Mesendoderm (in vitro differentiated cells): ENCODE results near the gene TBC1D1.

Source experiments
- DNase-seq: peaks from one replicate; pipeline ENCODE4 v3.0.0; 2013
- H2AK5ac ChIP-seq: 2 replicates; pipeline ENCODE4 v1.6.1; 2013; ENCODE audit warnings: low read length, inconsistent platforms
- H2BK120ac ChIP-seq: 2 replicates; pipeline ENCODE4 v1.6.1; 2013; ENCODE audit warnings: low read depth, mild to moderate bottlenecking, low read length, moderate library complexity, mixed read lengths
- H2BK15ac ChIP-seq: replicated peaks from 2 replicates; pipeline ENCODE4 v1.6.1; 2013; ENCODE audit warnings: low read depth, mild to moderate bottlenecking, moderate library complexity
- H2BK5ac ChIP-seq: 2 replicates; pipeline ENCODE4 v1.6.1; 2013; ENCODE audit warnings: low read length, inconsistent platforms
- H3K18ac ChIP-seq: 2 replicates; pipeline ENCODE4 v1.6.1; 2013; ENCODE audit warnings: mild to moderate bottlenecking, low read length, mixed read lengths
- H3K23ac ChIP-seq: one replicate; pipeline ENCODE4 v1.6.1; 2013; ENCODE audit warnings: low read length
- H3K27ac ChIP-seq: 2 replicates; pipeline ENCODE4 v1.5.1; 2013; ENCODE audit warnings: low read depth, mild to moderate bottlenecking, inconsistent platforms, low read length, moderate library complexity
- H3K27me3 ChIP-seq: 2 replicates; pipeline ENCODE4 v1.6.1; 2013; ENCODE audit warnings: low read length, control low read depth, mild to moderate bottlenecking, inconsistent platforms; ENCODE audit not compliant: insufficient read depth, poor library complexity
- H3K36me3 ChIP-seq: 2 replicates; pipeline ENCODE4 v1.6.1; 2013; ENCODE audit warnings: low read length, inconsistent platforms; ENCODE audit not compliant: control insufficient read depth, insufficient read depth
- H3K4ac ChIP-seq: one replicate; pipeline ENCODE4 v1.6.1; 2013; ENCODE audit warnings: low read depth, mild to moderate bottlenecking, low read length, moderate library complexity
- H3K4me1 ChIP-seq: 2 replicates; pipeline ENCODE4 v1.6.1; 2013; ENCODE audit warnings: low read depth, low read length, inconsistent platforms; ENCODE audit not compliant: control insufficient read depth
- H3K4me2 ChIP-seq: 2 replicates; pipeline ENCODE4 v1.6.1; 2013; ENCODE audit warnings: low read length
- H3K4me3 ChIP-seq: 2 replicates; pipeline ENCODE4 v1.5.1; 2013; ENCODE audit warnings: mild to moderate bottlenecking, low read length
- H3K56ac ChIP-seq: one replicate; pipeline ENCODE4 v1.6.1; 2013; ENCODE audit warnings: low read length
- H3K79me1 ChIP-seq: 2 replicates; pipeline ENCODE4 v1.6.1; 2013; ENCODE audit warnings: low read length, inconsistent platforms
- H3K79me2 ChIP-seq: 2 replicates; pipeline ENCODE4 v1.6.1; 2013; ENCODE audit warnings: mild to moderate bottlenecking, low read length; ENCODE audit not compliant: control insufficient read depth, insufficient read depth
- H3K9ac ChIP-seq: 2 replicates; pipeline ENCODE4 v1.6.1; 2013; ENCODE audit warnings: low read length, inconsistent platforms
- H4K5ac ChIP-seq: one replicate; pipeline ENCODE4 v1.6.1; 2013; ENCODE audit warnings: low read length
- H4K8ac ChIP-seq: one replicate; pipeline ENCODE4 v1.6.1; 2013; ENCODE audit warnings: low read depth, mild to moderate bottlenecking, control low read depth, low read length, moderate library complexity
- WGBS: extraction: QIAGEN DNeasy Blood & Tissue Kit; methylation state at CpG from one replicate; pipeline ENCODE4 v1.1.7; 2013; ENCODE audit warnings: low lambda C conversion rate, missing lambda C conversion rate; ENCODE audit not compliant: insufficient coverage; ENCODE audit errors: extremely low coverage; 5-methylcytosine and 5-hydroxymethylcytosine counted together

Gene TBC1D1

GRCh38 chr4:38113132-38113531 is 222.2 kb downstream of the TBC1D1 start:
- Histone ChIP-seq H3K9ac (no peak overlapping the region), H4K8ac (no peak overlapping the region), H3K27ac (no peak overlapping the region), H4K5ac (no peak overlapping the region), H3K4me1 (no peaks in the 10 kb centered on the region), H2BK120ac (no peak overlapping the region), H3K4me2 (no peak overlapping the region), H2BK15ac (no peak overlapping the region), H2AK5ac (no peak overlapping the region), H3K36me3 (no peaks in the 10 kb centered on the region), H3K18ac (no peak overlapping the region), H3K56ac (no peak overlapping the region), H3K4me3 (no peak overlapping the region), H3K79me1 (no peaks in the 10 kb centered on the region), H3K23ac (no peak overlapping the region), H3K79me2 (no peaks in the 10 kb centered on the region), H3K27me3 (no peaks in the 10 kb centered on the region), H3K4ac (no peak overlapping the region), H2BK5ac (no peak overlapping the region)
- no peak for DNase-seq
- no CpG with 5 or more reads among the region's 4 CpGs for whole genome bisulfite sequencing

DNA sequence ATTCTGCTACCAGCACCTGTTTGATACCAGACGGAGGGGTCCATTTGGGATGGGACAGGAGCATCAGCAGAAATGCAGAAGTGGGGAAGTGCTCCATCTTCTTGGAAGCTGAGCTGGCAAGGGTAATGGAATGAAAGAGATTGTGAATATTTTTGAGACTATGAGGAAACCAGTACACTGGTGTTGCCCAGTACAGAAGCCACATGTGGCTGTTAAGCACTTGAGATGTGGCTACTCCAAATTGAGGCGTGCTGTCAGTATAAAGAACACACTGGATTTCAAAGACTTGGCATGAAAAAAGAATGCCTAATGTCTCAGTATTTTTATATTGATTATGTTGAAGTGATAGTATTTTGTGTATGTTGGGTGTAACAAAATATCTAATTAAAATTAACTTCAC is 222.7 kb downstream of the TBC1D1 start:
- no CpG with 5 or more reads among the region's 2 CpGs for WGBS

DNA sequence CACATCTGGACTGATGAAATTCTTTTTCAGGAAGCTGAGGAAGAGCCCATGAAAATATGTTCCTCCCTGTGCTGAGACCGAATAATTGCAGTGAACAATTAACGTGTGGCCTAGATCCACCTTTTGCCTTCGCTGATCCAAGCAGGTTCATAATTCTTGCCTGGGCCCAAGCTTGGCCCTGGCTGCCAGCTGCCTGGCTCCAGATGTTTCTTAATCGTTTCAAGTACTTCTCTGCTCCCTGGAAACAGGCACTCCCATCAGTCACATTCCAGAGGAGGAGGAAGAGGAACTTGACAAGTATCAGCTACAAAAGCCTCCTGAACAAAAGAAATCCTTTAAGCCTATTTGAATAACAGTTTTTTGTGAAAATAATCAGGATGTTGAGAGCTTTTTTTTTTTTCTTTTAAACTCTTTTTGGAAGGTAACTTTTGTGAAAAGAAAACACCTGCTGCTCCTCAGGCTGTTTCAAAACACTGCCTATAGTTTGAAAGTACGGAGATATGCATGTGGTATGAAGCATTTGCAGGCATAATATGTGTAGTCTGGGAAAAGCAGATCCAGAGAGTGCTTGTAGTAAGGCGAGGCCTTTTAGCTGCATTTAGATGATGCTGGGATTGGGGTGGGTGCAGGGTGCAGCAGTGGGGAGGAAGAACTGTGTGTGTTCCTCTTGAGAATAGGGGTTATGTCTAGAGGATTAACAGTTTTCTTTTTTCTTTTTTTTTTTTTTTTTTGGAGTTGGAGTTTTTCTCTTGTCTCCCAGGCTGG is 223.7 kb downstream of the TBC1D1 start:
- Histone ChIP-seq H3K4me3 (no peak overlapping the region), H2AK5ac (no peak overlapping the region), H3K4ac (no peak overlapping the region), H3K4me1 (no peaks in the 10 kb centered on the region), H2BK120ac (no peak overlapping the region), H3K36me3 (no peaks in the 10 kb centered on the region), H2BK5ac (no peak overlapping the region), H2BK15ac (no peak overlapping the region), H3K27me3 (no peaks in the 10 kb centered on the region), H3K79me2 (no peaks in the 10 kb centered on the region), H3K9ac (no peak overlapping the region), H3K79me1 (no peaks in the 10 kb centered on the region), H3K18ac (no peak overlapping the region), H3K23ac (no peak overlapping the region), H3K4me2 (no peak overlapping the region), H3K27ac (no peak overlapping the region), H4K5ac (no peak overlapping the region), H3K56ac (no peak overlapping the region), H4K8ac (no peak overlapping the region)
- no peak for DNase-seq
- no CpG with 5 or more reads among the region's 6 CpGs for WGBS

More for the DNA sequence above, 222.7 kb downstream of the TBC1D1 start:
- H3K27me3 ChIP-seq = no peaks in the 10 kb centered on the region
- no peak overlapping the region for H2AK5ac ChIP-seq
- no peak overlapping the region for H3K27ac ChIP-seq
- H4K5ac ChIP-seq = no peak overlapping the region
- no peak overlapping the region for H3K18ac ChIP-seq
- H3K4ac ChIP-seq = no peak overlapping the region
- H3K9ac ChIP-seq = no peak overlapping the region
- no peak overlapping the region for H3K4me3 ChIP-seq
- no peak for DNase-seq
- H3K23ac ChIP-seq = no peak overlapping the region
- H3K79me2 ChIP-seq = no peaks in the 10 kb centered on the region
- no peak overlapping the region for H3K56ac ChIP-seq
- no peak overlapping the region for H2BK15ac ChIP-seq
- no peak overlapping the region for H2BK120ac ChIP-seq
- no peaks in the 10 kb centered on the region for H3K4me1 ChIP-seq
- H3K79me1 ChIP-seq = no peaks in the 10 kb centered on the region
- no peak overlapping the region for H2BK5ac ChIP-seq
- H3K4me2 ChIP-seq = no peak overlapping the region
- no peak overlapping the region for H4K8ac ChIP-seq
- no peaks in the 10 kb centered on the region for H3K36me3 ChIP-seq

DNA sequence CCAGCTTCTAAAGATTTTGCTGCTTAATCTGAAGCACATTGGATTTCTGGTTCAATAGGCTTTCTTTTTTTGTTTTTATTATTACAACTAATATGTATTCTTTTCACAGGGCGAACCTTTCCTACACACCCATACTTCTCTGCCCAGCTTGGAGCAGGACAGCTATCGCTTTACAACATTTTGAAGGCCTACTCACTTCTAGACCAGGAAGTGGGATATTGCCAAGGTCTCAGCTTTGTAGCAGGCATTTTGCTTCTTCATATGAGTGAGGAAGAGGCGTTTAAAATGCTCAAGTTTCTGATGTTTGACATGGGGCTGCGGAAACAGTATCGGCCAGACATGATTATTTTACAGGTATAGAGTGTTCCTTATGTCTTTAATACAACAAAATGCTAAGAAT is 224.7 kb downstream of the TBC1D1 start:
- no peak overlapping the region for H3K23ac ChIP-seq
- no peak overlapping the region for H3K27ac ChIP-seq

GRCh38 chr4:38117591-38117990 is 226.7 kb downstream of the TBC1D1 start:
- H2AK5ac ChIP-seq = no peak overlapping the region
- no peak overlapping the region for H3K27ac ChIP-seq
- H4K8ac ChIP-seq = no peak overlapping the region

More for the DNA sequence above, 224.7 kb downstream of the TBC1D1 start:
- Histone ChIP-seq H4K8ac (no peak overlapping the region), H4K5ac (no peak overlapping the region), H3K9ac (no peak overlapping the region), H3K4me1 (no peaks in the 10 kb centered on the region), H3K36me3 (no peaks in the 10 kb centered on the region), H2BK5ac (no peak overlapping the region), H3K79me1 (no peaks in the 10 kb centered on the region), H3K4ac (no peak overlapping the region), H2AK5ac (no peak overlapping the region), H3K27me3 (no peaks in the 10 kb centered on the region), H3K4me3 (no peak overlapping the region), H3K56ac (no peak overlapping the region), H2BK120ac (no peak overlapping the region), H3K18ac (no peak overlapping the region), H2BK15ac (no peak overlapping the region), H3K79me2 (no peaks in the 10 kb centered on the region), H3K4me2 (no peak overlapping the region)
- WGBS = no CpG with 5 or more reads among the region's 5 CpGs
- no peak for DNase-seq

More at GRCh38 chr4:38117591-38117990, 226.7 kb downstream of the TBC1D1 start:
- H3K9ac ChIP-seq = no peak overlapping the region
- H3K4me1 ChIP-seq = no peaks in the 10 kb centered on the region
- no peak overlapping the region for H3K4ac ChIP-seq
- WGBS = no CpG with 5 or more reads among the region's 4 CpGs
- H3K4me2 ChIP-seq = no peak overlapping the region
- H3K27me3 ChIP-seq = no peaks in the 10 kb centered on the region
- H2BK120ac ChIP-seq = no peak overlapping the region
- H3K79me1 ChIP-seq = no peaks in the 10 kb centered on the region
- no peak overlapping the region for H3K56ac ChIP-seq
- no peak for DNase-seq
- no peaks in the 10 kb centered on the region for H3K79me2 ChIP-seq
- no peak overlapping the region for H4K5ac ChIP-seq
- H3K18ac ChIP-seq = no peak overlapping the region
- H3K36me3 ChIP-seq = no peaks in the 10 kb centered on the region
- no peak overlapping the region for H2BK5ac ChIP-seq
- H3K4me3 ChIP-seq = no peak overlapping the region
- no peak overlapping the region for H2BK15ac ChIP-seq
- no peak overlapping the region for H3K23ac ChIP-seq
